ENCODE results near the gene GMDS. TPM values are rescaled to one million over a fixed set of nuclear protein-coding genes. Genes with fewer than 3 reads are reported as not detected.

Gene GMDS
- total RNA-seq, 1 experiment from 2014 or later: 27.6 TPM

GRCh38 chr6:1651362-1651761 lies 594.0 kb downstream of the GMDS start:
- DNase-seq: no peak
- H2BK12ac ChIP-seq (ENCODE audit: insufficient read length, low read depth, low read length): no peak overlapping the region
- no peak overlapping the region for H2AK5ac ChIP-seq (ENCODE audit: insufficient read length, low read length)
- no peak overlapping the region for H4K91ac ChIP-seq (ENCODE audit: insufficient read length, low read depth, low read length)
- no peak overlapping the region for H3K14ac ChIP-seq (ENCODE audit: insufficient read depth, low read length)
- H2BK120ac ChIP-seq (ENCODE audit: low read depth, low read length, poor library complexity, severe bottlenecking): no peak overlapping the region
- Mint-ChIP-seq H3K36me3 (ENCODE audit: insufficient read depth in 1 of 3, low read depth in 3 of 3) (no peaks in the 10 kb centered on the region; a peak in 1 of 7 replicates), H3K27ac (no peak overlapping the region), H3K4me3 (no peak overlapping the region), H3K4me1 (no peaks in the 10 kb centered on the region), H3K9me3 (no peaks in the 10 kb centered on the region; a peak in 1 of 5 replicates), H3K27me3 (ENCODE audit: low read depth) (no peaks in the 10 kb centered on the region)
- H3K23me2 ChIP-seq (ENCODE audit: insufficient read length, low read depth, low read length, poor library complexity, severe bottlenecking): no peaks in the 10 kb centered on the region
- H2BK15ac ChIP-seq (ENCODE audit: low read depth, low read length): no peak overlapping the region
- H4K20me1 ChIP-seq (ENCODE audit: control insufficient read depth, insufficient read depth, insufficient read length): no peaks in the 10 kb centered on the region
- no peak for TF ChIP-seq CTCF (conservative IDR thresholded peaks at IDR 0.05)
- H2BK5ac ChIP-seq (ENCODE audit: insufficient read length, low read length): no peak overlapping the region
- no peak overlapping the region for H3K56ac ChIP-seq (ENCODE audit: insufficient read length, low read depth, low read length)
- H2BK20ac ChIP-seq (ENCODE audit: low read depth, low read length, poor library complexity, severe bottlenecking): no peak overlapping the region
- H3K9me3 ChIP-seq (ENCODE audit: control insufficient read depth, low read depth, low read length): no peaks in the 10 kb centered on the region
- no peak overlapping the region for H3K4me2 ChIP-seq (ENCODE audit: insufficient read depth, insufficient read length, low read length)
- no peak overlapping the region for H3T11ph ChIP-seq (ENCODE audit: low read length)
- H3K4ac ChIP-seq (ENCODE audit: low read depth, low read length): no peak overlapping the region
- 0 out of 2 replicates have a peak, but pooled peaks cover 1% of the 10 kb centered on the region for H3K27me3 ChIP-seq (ENCODE audit: insufficient read depth, low read length)
- no peak overlapping the region for H4K5ac ChIP-seq (ENCODE audit: insufficient read length, low read depth, low read length)
- WGBS (ENCODE audit: extremely low coverage, insufficient read length, low lambda C conversion rate): no CpG with 5 or more reads among the region's 3 CpGs
- H4K8ac ChIP-seq (replicated peaks; ENCODE audit: insufficient read length, low read depth, low read length): no peak overlapping the region
- no peak overlapping the region for H3K9ac ChIP-seq (ENCODE audit: extremely low read depth, insufficient read length, low read length)
- no peak overlapping the region for H3K23ac ChIP-seq (ENCODE audit: insufficient read length, low read depth, low read length)
- H3K18ac ChIP-seq (ENCODE audit: insufficient read length, low read depth, low read length): no peak overlapping the region
- 0 out of 2 replicates have a peak, but pooled peaks cover 2% of the 10 kb centered on the region for H3K4me1 ChIP-seq (ENCODE audit: insufficient read depth, low read length)
- no peak overlapping the region for H2AFZ ChIP-seq (ENCODE audit: low read length)
- no peaks in the 10 kb centered on the region for H3K79me2 ChIP-seq (ENCODE audit: insufficient read depth, low read length)
- H3K79me1 ChIP-seq (ENCODE audit: insufficient read depth, low read depth, low read length, poor library complexity, severe bottlenecking): no peaks in the 10 kb centered on the region
- H3K27ac ChIP-seq (ENCODE audit: insufficient read length, low read depth, low read length): no peak overlapping the region
